ENCODE results near the gene UCKL1. TPM values are rescaled to one million over a fixed set of nuclear protein-coding genes. Genes with fewer than 3 reads are reported as not detected.

UCKL1 gene
- total and polyA plus RNA-seq, 4 donors = 33.6 to 42.7 (median 36.1) TPM

GRCh38 chr20:63940472-63941266 is 15.5 kb downstream of the UCKL1 start:
- no peaks in the 10 kb centered on the region for H3K27me3 ChIP-seq (ENCODE audit: control insufficient read depth in 3 of 3, insufficient read depth in 3 of 3, low read length in 2 of 3)
- H3K9ac ChIP-seq (ENCODE audit: insufficient read depth in 1 of 2, low read length in 2 of 2) = no peak overlapping the region
- DNase-seq = no peak
- H3K27ac ChIP-seq (ENCODE audit: low read depth in 1 of 2, low read length in 1 of 2) = peak overlapping the region in 1 of 2 donors; percentile 86
- ATAC-seq (ENCODE audit: insufficient read depth, low FRiP score) = no peak
- H3K4me3 ChIP-seq = no peak overlapping the region
- 94 to 95% methylated on average over 57 to 58 of the region's 58 CpGs for WGBS, 2 donors
- no peaks in the 10 kb centered on the region for H3K9me3 ChIP-seq (ENCODE audit: control insufficient read depth in 4 of 4, insufficient read depth in 3 of 4, low read length in 3 of 4)
- peaks cover 0 to 11% (median 0%) of the 10 kb centered on the region in 5 donors for H3K4me1 ChIP-seq (ENCODE audit: control insufficient read depth in 5 of 5, insufficient read depth in 5 of 5, low read length in 5 of 5)
- peaks cover 13 to 57% (median 21%) of the 10 kb centered on the region in 4 donors for H3K36me3 ChIP-seq (ENCODE audit: control insufficient read depth in 4 of 4, insufficient read depth in 4 of 4, low read length in 4 of 4)
- TF ChIP-seq, protein P1, sequence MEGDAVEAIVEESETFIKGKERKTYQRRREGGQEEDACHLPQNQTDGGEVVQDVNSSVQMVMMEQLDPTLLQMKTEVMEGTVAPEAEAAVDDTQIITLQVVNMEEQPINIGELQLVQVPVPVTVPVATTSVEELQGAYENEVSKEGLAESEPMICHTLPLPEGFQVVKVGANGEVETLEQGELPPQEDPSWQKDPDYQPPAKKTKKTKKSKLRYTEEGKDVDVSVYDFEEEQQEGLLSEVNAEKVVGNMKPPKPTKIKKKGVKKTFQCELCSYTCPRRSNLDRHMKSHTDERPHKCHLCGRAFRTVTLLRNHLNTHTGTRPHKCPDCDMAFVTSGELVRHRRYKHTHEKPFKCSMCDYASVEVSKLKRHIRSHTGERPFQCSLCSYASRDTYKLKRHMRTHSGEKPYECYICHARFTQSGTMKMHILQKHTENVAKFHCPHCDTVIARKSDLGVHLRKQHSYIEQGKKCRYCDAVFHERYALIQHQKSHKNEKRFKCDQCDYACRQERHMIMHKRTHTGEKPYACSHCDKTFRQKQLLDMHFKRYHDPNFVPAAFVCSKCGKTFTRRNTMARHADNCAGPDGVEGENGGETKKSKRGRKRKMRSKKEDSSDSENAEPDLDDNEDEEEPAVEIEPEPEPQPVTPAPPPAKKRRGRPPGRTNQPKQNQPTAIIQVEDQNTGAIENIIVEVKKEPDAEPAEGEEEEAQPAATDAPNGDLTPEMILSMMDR (IDR thresholded peaks at IDR 0.05; ENCODE audit: control extremely low read depth, extremely low read depth) = no peak

GRCh38 chr20:63940071-63940471 is 16.1 kb downstream of the UCKL1 start:
- ATAC-seq (ENCODE audit: insufficient read depth, low FRiP score) (no peak), DNase-seq (no peak)
- H3K4me1 ChIP-seq (ENCODE audit: control insufficient read depth in 5 of 5, insufficient read depth in 5 of 5, low read length in 5 of 5) = peaks cover 0 to 11% (median 0%) of the 10 kb centered on the region in 5 donors
- no peaks in the 10 kb centered on the region for H3K27me3 ChIP-seq (ENCODE audit: control insufficient read depth in 3 of 3, insufficient read depth in 3 of 3, low read length in 2 of 3)
- 94 to 96% methylated on average over 23 of the region's 23 CpGs for WGBS, 2 donors
- H3K4me3 ChIP-seq = no peak overlapping the region
- H3K9ac ChIP-seq (ENCODE audit: insufficient read depth in 1 of 2, low read length in 2 of 2) = no peak overlapping the region
- TF ChIP-seq, protein P1 (IDR thresholded peaks at IDR 0.05; ENCODE audit: control extremely low read depth, extremely low read depth) = no peak
- H3K27ac ChIP-seq (ENCODE audit: low read depth in 1 of 2, low read length in 1 of 2) = no peak overlapping the region
- peaks cover 13 to 56% (median 20%) of the 10 kb centered on the region in 4 donors for H3K36me3 ChIP-seq (ENCODE audit: control insufficient read depth in 4 of 4, insufficient read depth in 4 of 4, low read length in 4 of 4)
- H3K9me3 ChIP-seq (ENCODE audit: control insufficient read depth in 4 of 4, insufficient read depth in 3 of 4, low read length in 3 of 4) = no peaks in the 10 kb centered on the region

DNA sequence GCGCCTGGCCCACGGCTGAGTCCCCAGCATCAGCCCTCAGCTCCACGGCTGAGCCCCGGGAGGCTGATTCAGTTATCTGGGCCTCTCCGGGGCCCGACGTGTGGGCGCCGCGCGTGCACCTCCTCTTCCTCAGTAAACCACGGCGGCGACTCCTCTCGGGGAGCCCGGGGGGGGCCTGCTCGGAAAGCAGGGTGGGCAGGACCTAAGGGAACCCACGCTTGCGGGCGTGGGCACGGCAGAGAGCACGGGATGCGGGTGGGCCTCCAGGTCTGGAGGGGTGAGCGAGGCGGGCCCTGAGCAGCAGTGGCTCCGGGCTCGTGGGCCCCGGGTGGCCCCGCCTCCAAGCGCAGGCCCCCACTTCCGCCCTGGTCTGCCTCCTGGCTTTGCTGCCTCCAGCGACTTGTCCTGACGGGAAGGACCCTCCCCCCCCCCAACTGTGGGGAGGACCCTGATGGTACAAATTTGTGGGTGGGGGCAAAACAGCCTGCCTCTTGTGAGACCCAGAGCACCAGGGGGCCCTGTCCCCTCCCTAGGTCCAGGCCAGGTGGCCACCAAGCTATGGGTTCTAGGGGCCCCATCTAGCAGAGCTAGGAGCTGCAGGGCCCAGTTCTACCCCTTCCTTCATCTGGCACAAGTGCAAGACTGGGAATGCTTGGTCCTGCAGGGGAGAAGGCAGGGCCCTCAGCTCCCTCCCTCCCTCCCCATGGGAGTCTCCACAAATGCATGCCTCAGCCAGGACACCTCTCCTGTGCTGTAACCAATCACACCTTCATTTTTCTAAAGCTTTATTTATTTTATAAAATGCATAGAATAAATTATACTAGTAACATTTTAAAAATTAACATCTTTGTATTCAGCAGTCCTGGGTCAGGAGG is 16.9 kb downstream of the UCKL1 start:
- ATAC-seq (ENCODE audit: insufficient read depth, low FRiP score) = no peak
- DNase-seq = no peak
- 62 to 83% methylated on average over 32 to 33 of the region's 33 CpGs for WGBS, 2 donors
- no peak overlapping the region for H3K4me3 ChIP-seq
- peaks cover 13 to 54% (median 21%) of the 10 kb centered on the region in 4 donors for H3K36me3 ChIP-seq (ENCODE audit: control insufficient read depth in 4 of 4, insufficient read depth in 4 of 4, low read length in 4 of 4)
- no peak overlapping the region for H3K27ac ChIP-seq (ENCODE audit: low read depth in 1 of 2, low read length in 1 of 2)
- peaks cover 0 to 11% (median 0%) of the 10 kb centered on the region in 5 donors for H3K4me1 ChIP-seq (ENCODE audit: control insufficient read depth in 5 of 5, insufficient read depth in 5 of 5, low read length in 5 of 5)
- TF ChIP-seq, protein P1 (IDR thresholded peaks at IDR 0.05; ENCODE audit: control extremely low read depth, extremely low read depth) = no peak
- no peaks in the 10 kb centered on the region for H3K27me3 ChIP-seq (ENCODE audit: control insufficient read depth in 3 of 3, insufficient read depth in 3 of 3, low read length in 2 of 3)
- H3K9me3 ChIP-seq (ENCODE audit: control insufficient read depth in 4 of 4, insufficient read depth in 3 of 4, low read length in 3 of 4) = no peaks in the 10 kb centered on the region
- H3K9ac ChIP-seq (ENCODE audit: insufficient read depth in 1 of 2, low read length in 2 of 2) = no peak overlapping the region

All from lung (tissue), 12 donors.